ENCODE results near the gene CD9.

- no peak for TF ChIP-seq CTCF (IDR thresholded peaks at IDR 0.05; ENCODE audit: insufficient read depth, low read length)
- TF ChIP-seq REST (IDR thresholded peaks at IDR 0.05; ENCODE audit: insufficient replicate concordance, low read depth), result no peak
- no peak for TF ChIP-seq SPI1 (IDR thresholded peaks at IDR 0.05; ENCODE audit: borderline replicate concordance, low read depth)
- TF ChIP-seq GABPA (IDR thresholded peaks at IDR 0.05; ENCODE audit: low read depth), result no peak
These were observed 49.4 kb downstream of the CD9 start for GRCh38 chr12:6249580-6249979.

Measured in HL-60 (cell line).